Stomach (tissue), 9 donors: ENCODE data around the gene SLC39A2. TPM values are rescaled to one million over a fixed set of nuclear protein-coding genes. Genes with fewer than 3 reads are reported as not detected.

Source experiments
- DNase-seq, 2 donors: peaks; one replicate each; pipeline versions ENCODE4 v3.0.0 to v3.0.0-alpha.2; 2013 to 2019
- H3K27ac ChIP-seq, 5 donors: fragments of 200-600 bp in 4 of 5; sonication (generic) in 4 of 5; one replicate each; pipeline ENCODE4 v1.5.1; 2013 to 2019; ENCODE audit warnings: mild to moderate bottlenecking in 1 of 5, moderate library complexity in 1 of 5
- H3K27me3 ChIP-seq, 3 donors: fragments of 200-600 bp; sonication (generic); one replicate each; pipeline ENCODE4 v1.5.1; 2017 to 2019; ENCODE audit warnings: mixed run types in 1 of 3
- H3K36me3 ChIP-seq, 4 donors: fragments of 200-600 bp; sonication (generic); 1 replicate in 3 of 4; 2 replicates in 1 of 4; pipeline ENCODE4 v1.5.1; 2016 to 2019
- H3K4me1 ChIP-seq, 4 donors: fragments of 200-600 bp; sonication (generic); one replicate each; pipeline ENCODE4 v1.5.1; 2016 to 2019
- H3K4me3 ChIP-seq, 4 donors: fragments of 200-600 bp; sonication (generic) in 3 of 4; one replicate each; pipeline ENCODE4 v1.5.1; 2016 to 2019; ENCODE audit warnings: mild to moderate bottlenecking in 1 of 4
- H3K9me3 ChIP-seq, 4 donors: fragments of 200-600 bp; sonication (generic); one replicate each; pipeline ENCODE4 v1.5.1; 2016 to 2019
- EP300 ChIP-seq: sonication (generic); formaldehyde crosslinking; IDR thresholded peaks from one replicate; pipeline ENCODE4 v1.6.1; 2017; ENCODE audit warnings: antibody characterized with exemption
- POLR2A ChIP-seq, 4 donors: fragments of 450-650 bp; IDR thresholded peaks; one replicate each; pipeline ENCODE4 v1.6.1; 2016; ENCODE audit warnings: antibody characterized with exemption in 4 of 4, control low read depth in 2 of 4, mild to moderate bottlenecking in 1 of 4, moderate library complexity in 1 of 4
- POLR2AphosphoS5 ChIP-seq, 3 donors: sonication (generic); formaldehyde crosslinking; IDR thresholded peaks; one replicate each; pipeline ENCODE4 v1.6.1; 2016; ENCODE audit warnings: antibody characterized with exemption in 3 of 3
- WGBS, 5 donors: extraction: QIAGEN DNeasy Blood & Tissue Kit in 3 of 5; methylation state at CpG; one replicate each; pipeline versions ENCODE4 v1.1.5 to v1.1.7; 2013 to 2018; 5-methylcytosine and 5-hydroxymethylcytosine counted together
- intact Hi-C: fragments of 100-400 bp; cut with DNase I; formaldehyde crosslinking; loops from one replicate; pipeline ENCODE4 v1.15.1; 2023; ENCODE audit warnings: low total_unique reads
- polyA plus RNA-seq, 3 donors: library from polyadenylated mRNA; stranded (reverse); fragments of 200-250 nt; gene quantifications; one replicate each; pipeline ENCODE4 v1.2.3, GENCODE V29; 2013
- total RNA-seq, 5 donors: library from RNA; depleted of rRNA; stranded (reverse); fragments of >200 nt; gene quantifications; one replicate each; pipeline versions ENCODE4 v1.1.0 to v1.2.3, GENCODE V29; 2014 to 2016
- TF ChIP-seq, protein P1 (sequence below), 7 experiments: fragments of 450-650 bp in 4 of 7; fragments of 200-600 bp in 3 of 7; sonication (generic) in 3 of 7; IDR thresholded peaks; one replicate each; pipeline ENCODE4 v1.5.1; 2016 to 2019; ENCODE audit warnings: antibody characterized with exemption in 7 of 7, control low read depth in 2 of 7, mild to moderate bottlenecking in 1 of 7
- donor health status: healthy with polysubstance abuse.
- donor health status: Bipolar disorder and iron deficiency.
- donor health status: healthy.

The SLC39A2 gene
- total and polyA plus RNA-seq, 8 donors: 3.8 TPM; not detected in 7

DNA sequence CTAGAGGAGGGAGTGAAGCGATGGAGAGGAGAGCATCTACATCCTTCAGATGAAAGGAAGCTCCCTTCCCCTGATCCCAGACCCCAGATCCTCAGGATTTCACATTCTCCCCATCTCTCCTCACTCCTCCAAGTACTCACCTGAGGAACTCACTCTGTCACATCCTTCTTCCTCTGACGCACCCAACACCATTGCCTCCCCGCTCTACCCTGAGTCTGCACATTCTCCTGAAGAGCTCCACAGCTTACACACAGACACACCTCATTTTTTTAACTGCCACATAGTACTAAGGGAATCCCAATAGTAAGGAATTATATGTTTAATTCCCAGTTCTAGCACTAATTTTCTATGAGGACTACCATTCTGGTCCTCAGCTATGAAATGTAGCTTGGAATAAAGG, 25.6 kb upstream of the SLC39A2 start:
- H3K27ac ChIP-seq: no peak overlapping the region
- peaks cover 0 to 4% (median 0%) of the 10 kb centered on the region in 3 donors for H3K27me3 ChIP-seq
- no peak overlapping the region for H3K4me3 ChIP-seq
- no peaks in the 10 kb centered on the region for H3K9me3 ChIP-seq
- peaks cover 0 to 18% (median 15%) of the 10 kb centered on the region in 4 donors for H3K4me1 ChIP-seq
- WGBS, 5 donors: 89 to 99% (median 95%) methylated on average over 3 of the region's 3 CpGs
- intact Hi-C loops: no loop called here
- H3K36me3 ChIP-seq: no peaks in the 10 kb centered on the region
- TF ChIP-seq, protein P1, sequence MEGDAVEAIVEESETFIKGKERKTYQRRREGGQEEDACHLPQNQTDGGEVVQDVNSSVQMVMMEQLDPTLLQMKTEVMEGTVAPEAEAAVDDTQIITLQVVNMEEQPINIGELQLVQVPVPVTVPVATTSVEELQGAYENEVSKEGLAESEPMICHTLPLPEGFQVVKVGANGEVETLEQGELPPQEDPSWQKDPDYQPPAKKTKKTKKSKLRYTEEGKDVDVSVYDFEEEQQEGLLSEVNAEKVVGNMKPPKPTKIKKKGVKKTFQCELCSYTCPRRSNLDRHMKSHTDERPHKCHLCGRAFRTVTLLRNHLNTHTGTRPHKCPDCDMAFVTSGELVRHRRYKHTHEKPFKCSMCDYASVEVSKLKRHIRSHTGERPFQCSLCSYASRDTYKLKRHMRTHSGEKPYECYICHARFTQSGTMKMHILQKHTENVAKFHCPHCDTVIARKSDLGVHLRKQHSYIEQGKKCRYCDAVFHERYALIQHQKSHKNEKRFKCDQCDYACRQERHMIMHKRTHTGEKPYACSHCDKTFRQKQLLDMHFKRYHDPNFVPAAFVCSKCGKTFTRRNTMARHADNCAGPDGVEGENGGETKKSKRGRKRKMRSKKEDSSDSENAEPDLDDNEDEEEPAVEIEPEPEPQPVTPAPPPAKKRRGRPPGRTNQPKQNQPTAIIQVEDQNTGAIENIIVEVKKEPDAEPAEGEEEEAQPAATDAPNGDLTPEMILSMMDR (IDR thresholded peaks at IDR 0.05): no peak
- TF ChIP-seq POLR2A (IDR thresholded peaks at IDR 0.05): no peak
- TF ChIP-seq POLR2AphosphoS5 (IDR thresholded peaks at IDR 0.05): no peak
- no peak for TF ChIP-seq EP300
- no peak for DNase-seq

DNA sequence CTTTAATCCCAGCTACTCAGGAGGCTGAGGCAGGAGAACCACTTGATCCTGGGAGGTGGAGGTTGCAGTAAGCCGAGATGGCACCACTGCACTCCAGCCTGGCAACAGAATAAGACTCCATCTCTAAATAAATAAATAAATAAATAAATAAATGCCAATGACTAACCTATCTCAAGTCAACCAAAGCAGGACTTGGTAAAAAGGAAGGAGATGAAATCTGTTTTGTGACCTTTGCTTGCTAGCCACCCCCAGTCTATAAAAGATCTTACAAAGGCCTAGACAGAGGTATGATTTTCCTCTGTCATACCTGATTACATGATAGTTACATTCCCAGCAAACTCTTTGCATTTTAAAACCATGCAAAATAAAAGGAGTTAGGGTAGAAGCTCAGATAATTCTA, 22.8 kb upstream of the SLC39A2 start:
- TF ChIP-seq EP300 (no peak), POLR2A (IDR thresholded peaks at IDR 0.05) (no peak), POLR2AphosphoS5 (IDR thresholded peaks at IDR 0.05) (no peak)
- TF ChIP-seq, protein P1 (IDR thresholded peaks at IDR 0.05): no peak
- 87 to 96% (median 94%) methylated on average over 1 of the region's 1 CpG for WGBS, 5 donors

DNA sequence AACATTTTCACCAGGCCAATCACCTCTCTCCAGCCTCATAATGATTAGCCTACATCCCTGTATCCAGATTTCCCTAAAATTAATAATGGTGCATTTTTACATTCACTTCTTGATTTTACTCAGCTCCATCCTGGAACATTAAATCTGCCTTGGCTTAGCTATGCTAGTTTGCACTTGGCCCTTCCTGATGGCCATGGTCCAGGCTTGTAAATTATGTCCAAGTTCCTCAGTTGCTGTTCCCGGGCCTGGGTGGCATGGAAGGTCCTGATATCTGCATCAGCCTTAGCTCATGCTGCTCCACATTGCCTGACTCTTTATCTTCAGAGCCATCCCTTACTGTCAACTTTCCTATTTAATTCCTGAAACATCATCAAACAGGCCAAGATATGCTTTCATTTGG, 20.4 kb upstream of the SLC39A2 start:
- Histone ChIP-seq H3K36me3 (no peaks in the 10 kb centered on the region), H3K4me3 (no peak overlapping the region), H3K4me1 (peaks cover 0 to 6% (median 0%) of the 10 kb centered on the region in 4 donors), H3K27me3 (no peaks in the 10 kb centered on the region), H3K9me3 (no peaks in the 10 kb centered on the region), H3K27ac (no peak overlapping the region)
- no peak for DNase-seq
- WGBS, 5 donors: 19 to 47% (median 30%) methylated on average over 1 of the region's 1 CpG
- no peak for TF ChIP-seq EP300
- TF ChIP-seq POLR2AphosphoS5 (IDR thresholded peaks at IDR 0.05): no peak
- no peak for TF ChIP-seq POLR2A (IDR thresholded peaks at IDR 0.05)
- TF ChIP-seq, protein P1 (IDR thresholded peaks at IDR 0.05): no peak
- intact Hi-C loops: no loop called here

More for the DNA sequence above, 22.8 kb upstream of the SLC39A2 start:
- no peak overlapping the region for H3K4me3 ChIP-seq
- H3K9me3 ChIP-seq: no peaks in the 10 kb centered on the region
- no peak overlapping the region for H3K27ac ChIP-seq
- H3K4me1 ChIP-seq: peaks cover 0 to 12% (median 5%) of the 10 kb centered on the region in 4 donors
- no peaks in the 10 kb centered on the region for H3K36me3 ChIP-seq
- DNase-seq: no peak
- H3K27me3 ChIP-seq: peaks cover 0 to 4% (median 0%) of the 10 kb centered on the region in 3 donors
- intact Hi-C loops: no loop called here

DNA sequence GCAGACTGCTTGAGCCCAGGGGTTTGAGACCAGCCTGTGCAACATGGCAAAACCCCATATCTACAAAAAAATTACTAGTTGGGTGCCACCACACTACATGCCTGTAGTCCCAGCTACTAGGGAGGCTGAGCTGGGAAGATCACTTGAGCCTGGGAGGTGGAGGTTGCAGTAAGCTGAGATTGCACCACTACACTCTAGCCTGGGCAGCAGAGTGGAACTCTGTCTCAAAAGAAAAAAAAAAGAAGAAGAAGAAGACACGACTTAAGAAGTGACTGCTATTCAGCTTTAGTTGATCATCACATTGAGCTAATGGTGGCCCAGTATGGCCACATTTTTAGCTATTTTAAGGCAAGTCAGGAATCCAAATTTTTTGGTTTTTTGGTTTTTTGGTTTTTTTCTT, 18.2 kb upstream of the SLC39A2 start:
- intact Hi-C loops: no loop called here
- Histone ChIP-seq H3K27me3 (no peaks in the 10 kb centered on the region), H3K4me3 (no peak overlapping the region), H3K27ac (no peak overlapping the region), H3K9me3 (no peaks in the 10 kb centered on the region), H3K36me3 (no peaks in the 10 kb centered on the region), H3K4me1 (no peaks in the 10 kb centered on the region)
- 70 to 89% (median 73%) methylated on average over 1 of the region's 1 CpG for WGBS, 5 donors
- no peak for TF ChIP-seq EP300
- TF ChIP-seq, protein P1 (IDR thresholded peaks at IDR 0.05): no peak
- no peak for TF ChIP-seq POLR2AphosphoS5 (IDR thresholded peaks at IDR 0.05)
- no peak for TF ChIP-seq POLR2A (IDR thresholded peaks at IDR 0.05)
- DNase-seq: no peak
